Measurements from ENCODE around the gene DOCK11. TPM values are rescaled to one million over a fixed set of nuclear protein-coding genes. Genes with fewer than 3 reads are reported as not detected.

Gene DOCK11
- total and polyA plus RNA-seq, 9 of the 15 experiments (the other 6 are each of a cell fraction or from before 2014, with no cell fraction given): 41.8 to 77.8 (median 50.9) TPM

GRCh38 chrX:118724775-118725174 is 229.2 kb downstream of the DOCK11 start (continued):
- TF ChIP-seq REST (IDR thresholded peaks at IDR 0.05; ENCODE audit: borderline replicate concordance) (no peak), REST (CRISPR knock-in tag; IDR thresholded peaks at IDR 0.05; ENCODE audit: low read depth) (no peak), E4F1 (CRISPR knock-in tag; IDR thresholded peaks at IDR 0.05; ENCODE audit: borderline replicate concordance) (no peak), CBFA2T2 (conservative IDR thresholded peaks at IDR 0.05) (peak; percentile 58), MAFK (IDR thresholded peaks at IDR 0.05; ENCODE audit: low read length) (peak; percentile 50), ZNF699 (CRISPR knock-in tag; IDR thresholded peaks at IDR 0.05; ENCODE audit: insufficient replicate concordance) (no peak), ZNF12 (CRISPR knock-in tag; IDR thresholded peaks at IDR 0.05) (no peak), HES1 (IDR thresholded peaks at IDR 0.05; ENCODE audit: low read depth) (no peak), PYGO2 (tag; IDR thresholded peaks at IDR 0.05) (no peak), ELF1 (tag; IDR thresholded peaks at IDR 0.05) (no peak), SP1 (CRISPR knock-in tag; IDR thresholded peaks at IDR 0.05) (no peak), ZNF644 (tag; IDR thresholded peaks at IDR 0.05; ENCODE audit: low read depth) (no peak), ZNF217 (CRISPR knock-in tag; IDR thresholded peaks at IDR 0.05) (no peak), ILF3 (IDR thresholded peaks at IDR 0.05; ENCODE audit: borderline replicate concordance) (no peak), ZNF695 (CRISPR knock-in tag; IDR thresholded peaks at IDR 0.05) (no peak), RBBP5 (IDR thresholded peaks at IDR 0.05; ENCODE audit: borderline replicate concordance, insufficient read depth, low read length, poor library complexity, severe bottlenecking) (no peak), HDAC1 (IDR thresholded peaks at IDR 0.05) (peak in 1 of 2 experiments; percentile 98; a peak in 2 of 4 replicates), JUN (IDR thresholded peaks at IDR 0.05; ENCODE audit: borderline replicate concordance, low read depth, low read length) (0 out of 2 replicates have a peak, but pooled peaks have one; percentile 39), JUN (CRISPR knock-in tag; IDR thresholded peaks at IDR 0.05; ENCODE audit: borderline replicate concordance) (no peak)
